Measurements from ENCODE around the gene C20orf96. TPM values are rescaled to one million over a fixed set of nuclear protein-coding genes. Genes with fewer than 3 reads are reported as not detected.
A peak's percentile ranks its signal among the peaks of the same experiment; 100 is the strongest.

The C20orf96 gene
- total RNA-seq, 1 experiment from 2014 or later = 25.7 TPM

DNA sequence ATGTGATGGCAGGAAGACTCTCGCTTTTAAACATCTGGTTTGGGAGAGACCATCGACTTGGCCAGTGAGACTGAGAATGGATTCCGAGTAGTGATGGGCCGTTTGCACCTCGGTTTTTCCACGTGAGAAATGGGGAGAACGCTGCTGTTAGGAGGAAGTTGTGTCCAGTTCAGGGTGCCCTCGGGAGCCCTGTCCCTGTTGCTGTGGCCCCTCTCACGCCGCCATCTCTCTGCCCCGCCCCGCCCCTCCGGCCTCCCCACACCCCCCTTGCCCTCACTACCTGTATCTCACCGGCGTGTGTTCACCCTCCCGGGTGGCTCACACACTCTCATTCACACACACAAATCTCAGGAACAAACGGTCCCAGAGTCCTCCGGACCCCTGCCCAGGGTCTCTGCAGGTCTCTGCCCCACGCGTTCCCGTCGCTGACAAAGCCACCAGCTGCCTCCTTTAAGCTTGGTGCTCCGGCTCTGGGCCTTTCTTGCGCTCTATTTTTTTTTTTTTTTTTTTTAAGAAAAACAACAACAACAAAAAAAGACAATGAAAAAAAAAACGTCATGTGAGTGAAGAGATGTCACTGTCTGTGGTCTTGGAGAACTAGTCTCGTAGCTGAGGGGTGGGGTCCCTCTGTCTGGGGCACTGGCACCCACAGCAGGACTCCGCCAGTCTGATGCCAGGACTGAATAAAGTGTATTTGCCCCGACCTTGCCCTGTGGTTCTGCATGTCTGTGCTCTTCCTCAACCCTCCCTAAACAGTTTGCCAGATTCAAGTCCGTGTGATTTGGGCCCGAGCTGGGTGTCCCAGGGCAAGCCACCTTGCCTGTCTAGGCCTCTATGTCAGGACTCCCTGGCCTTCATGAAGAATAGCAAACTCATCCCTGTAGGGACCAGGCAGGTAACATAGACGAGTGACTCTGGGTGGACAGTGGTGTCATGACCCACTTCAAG, 37.8 kb upstream of the C20orf96 start:
- Histone ChIP-seq H4K20me1 (ENCODE audit: insufficient read depth) (peaks cover 34% of the 10 kb centered on the region), H3F3A (ENCODE audit: insufficient read depth, low read depth) (peaks cover 45% of the 10 kb centered on the region), H3K27ac (no peak overlapping the region), H3K79me2 (ENCODE audit: low read depth) (peaks cover 14% of the 10 kb centered on the region), H3K9me3 (ENCODE audit: insufficient read depth, low read depth) (no peaks in the 10 kb centered on the region), H3K4me3 (peak overlapping the region; percentile 83; the same call in 1 of the 2 replicates), H3K27me3 (ENCODE audit: insufficient read depth, low read depth) (no peaks in the 10 kb centered on the region), H2AFZ (no peak overlapping the region), H3K4me1 (replicated peaks; ENCODE audit: insufficient read depth) (peaks cover 14% of the 10 kb centered on the region), H3K9me2 (ENCODE audit: insufficient read depth) (no peaks in the 10 kb centered on the region), H3K36me3 (ENCODE audit: low read depth) (no peaks in the 10 kb centered on the region), H3K4me2 (peak overlapping the region; percentile 76)
- ChIA-PET POLR2A (ENCODE audit: unreplicated experiment) (no interaction called here), CTCF (no interaction called here)
- no TSS peak for BruUV-seq (replicated peaks)
- intact Hi-C loops (cut with micrococcal nuclease; ENCODE audit: unreplicated experiment) = loop anchor here (10.0 kb wide), 1 partner anchor 326 kb away; the partner anchor contains the start of gene SRXN1
- TF ChIP-seq, protein P1, sequence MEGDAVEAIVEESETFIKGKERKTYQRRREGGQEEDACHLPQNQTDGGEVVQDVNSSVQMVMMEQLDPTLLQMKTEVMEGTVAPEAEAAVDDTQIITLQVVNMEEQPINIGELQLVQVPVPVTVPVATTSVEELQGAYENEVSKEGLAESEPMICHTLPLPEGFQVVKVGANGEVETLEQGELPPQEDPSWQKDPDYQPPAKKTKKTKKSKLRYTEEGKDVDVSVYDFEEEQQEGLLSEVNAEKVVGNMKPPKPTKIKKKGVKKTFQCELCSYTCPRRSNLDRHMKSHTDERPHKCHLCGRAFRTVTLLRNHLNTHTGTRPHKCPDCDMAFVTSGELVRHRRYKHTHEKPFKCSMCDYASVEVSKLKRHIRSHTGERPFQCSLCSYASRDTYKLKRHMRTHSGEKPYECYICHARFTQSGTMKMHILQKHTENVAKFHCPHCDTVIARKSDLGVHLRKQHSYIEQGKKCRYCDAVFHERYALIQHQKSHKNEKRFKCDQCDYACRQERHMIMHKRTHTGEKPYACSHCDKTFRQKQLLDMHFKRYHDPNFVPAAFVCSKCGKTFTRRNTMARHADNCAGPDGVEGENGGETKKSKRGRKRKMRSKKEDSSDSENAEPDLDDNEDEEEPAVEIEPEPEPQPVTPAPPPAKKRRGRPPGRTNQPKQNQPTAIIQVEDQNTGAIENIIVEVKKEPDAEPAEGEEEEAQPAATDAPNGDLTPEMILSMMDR (conservative IDR thresholded peaks at IDR 0.05) = no peak
- TF ChIP-seq EZH2 (IDR thresholded peaks at IDR 0.05; ENCODE audit: low read depth) = no peak
- no peak for DNase-seq

DNA sequence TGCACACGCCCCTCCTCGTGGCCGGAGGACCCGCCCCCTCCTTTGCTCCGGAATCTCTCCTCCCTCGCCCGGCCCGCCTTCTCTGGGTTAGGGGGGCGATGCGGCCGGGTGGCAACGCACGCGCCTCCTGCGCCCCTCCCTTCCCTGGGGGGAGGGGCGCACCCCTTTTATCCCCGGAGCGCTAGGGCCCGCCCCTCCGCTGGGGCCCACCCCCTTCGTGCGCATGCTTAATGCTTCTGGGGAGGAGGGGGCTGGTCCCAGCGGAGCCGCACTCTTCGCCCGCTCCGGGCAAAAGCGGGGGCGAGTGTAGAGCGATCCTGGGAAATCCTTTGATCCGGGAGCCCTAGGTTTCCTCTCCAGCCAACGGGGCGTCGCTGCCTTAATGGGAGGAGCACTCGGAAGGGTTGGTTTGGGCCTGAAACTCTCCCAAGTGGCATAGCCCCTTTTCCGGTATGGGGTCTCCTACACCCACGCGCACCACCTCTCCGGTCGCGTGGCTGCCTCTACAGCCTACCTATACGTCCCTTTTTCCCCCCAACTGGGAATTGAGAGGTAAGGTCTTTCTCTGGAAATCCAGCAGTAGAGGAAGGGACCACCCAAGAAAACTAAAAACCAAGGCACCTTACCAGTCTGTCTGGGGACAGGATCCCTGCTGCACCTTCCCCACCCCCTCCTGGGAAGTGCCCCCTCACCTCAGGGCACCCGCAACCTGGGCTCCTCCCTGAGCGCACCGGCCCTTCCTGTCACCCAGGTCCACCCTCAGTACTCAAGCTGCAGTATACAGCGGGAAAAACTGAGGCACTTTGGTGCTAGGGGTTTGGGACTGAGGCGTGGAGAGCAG, 36.9 kb upstream of the C20orf96 start:
- TF ChIP-seq, protein P1 (conservative IDR thresholded peaks at IDR 0.05) = no peak
- no peak for TF ChIP-seq EZH2 (IDR thresholded peaks at IDR 0.05; ENCODE audit: low read depth)
- Histone ChIP-seq H2AFZ (no peak overlapping the region; the same call in 1 of the 2 replicates), H3F3A (ENCODE audit: insufficient read depth, low read depth) (peaks cover 52% of the 10 kb centered on the region), H3K4me1 (replicated peaks; ENCODE audit: insufficient read depth) (peaks cover 20% of the 10 kb centered on the region), H3K4me3 (peak overlapping the region; percentile 83), H3K79me2 (ENCODE audit: low read depth) (peaks cover 14% of the 10 kb centered on the region), H3K4me2 (peak overlapping the region; percentile 76), H3K36me3 (ENCODE audit: low read depth) (no peaks in the 10 kb centered on the region), H3K9me2 (ENCODE audit: insufficient read depth) (no peaks in the 10 kb centered on the region), H4K20me1 (ENCODE audit: insufficient read depth) (peaks cover 34% of the 10 kb centered on the region), H3K27me3 (ENCODE audit: insufficient read depth, low read depth) (no peaks in the 10 kb centered on the region), H3K27ac (no peak overlapping the region), H3K9me3 (ENCODE audit: insufficient read depth, low read depth) (no peaks in the 10 kb centered on the region)
- ChIA-PET POLR2A (ENCODE audit: unreplicated experiment) (no interaction called here), CTCF (no interaction called here)
- intact Hi-C loops (cut with micrococcal nuclease; ENCODE audit: unreplicated experiment) = loop anchor here (10.0 kb wide), 1 partner anchor 327 kb away; the partner anchor contains the start of gene SRXN1
- TSS peak; percentile 36 for BruUV-seq (replicated peaks)
- DNase-seq = peak; percentile 70 to 95

DNA sequence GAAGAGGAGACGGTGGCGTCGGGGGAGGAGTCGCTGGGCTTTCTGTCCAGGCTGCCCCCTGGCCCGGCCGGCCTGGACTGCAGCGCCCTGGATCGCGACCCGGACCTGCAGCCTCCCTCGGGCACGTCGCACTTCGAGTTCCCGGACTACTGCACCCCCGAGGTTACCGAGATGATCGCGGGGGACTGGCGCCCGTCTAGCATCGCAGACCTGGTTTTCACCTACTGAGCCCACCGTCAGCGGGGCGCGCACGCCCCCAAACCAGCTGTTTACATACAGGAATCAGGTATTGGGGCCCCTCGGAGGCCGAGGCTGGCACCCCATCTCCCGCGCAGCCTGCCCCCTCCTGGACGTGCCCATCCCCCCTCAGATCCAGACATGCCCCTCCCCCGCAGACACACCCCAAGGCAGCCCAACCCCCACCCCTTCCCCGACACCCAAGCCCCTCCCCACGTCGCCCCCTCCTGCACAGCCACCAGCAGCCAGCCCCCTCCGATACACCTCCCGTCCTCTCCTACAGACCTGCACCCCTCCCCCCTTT, 36.2 kb upstream of the C20orf96 start:
- Histone ChIP-seq H3K4me3 (peak overlapping the region; percentile 83), H3K4me1 (replicated peaks; ENCODE audit: insufficient read depth) (peaks cover 20% of the 10 kb centered on the region), H3K9me3 (ENCODE audit: insufficient read depth, low read depth) (no peaks in the 10 kb centered on the region), H2AFZ (peak overlapping the region; percentile 77), H3K27me3 (ENCODE audit: insufficient read depth, low read depth) (no peaks in the 10 kb centered on the region), H3K9me2 (ENCODE audit: insufficient read depth) (no peaks in the 10 kb centered on the region), H3K27ac (no peak overlapping the region), H3F3A (ENCODE audit: insufficient read depth, low read depth) (peaks cover 52% of the 10 kb centered on the region), H3K79me2 (ENCODE audit: low read depth) (peaks cover 14% of the 10 kb centered on the region), H3K4me2 (peak overlapping the region; percentile 76), H3K36me3 (ENCODE audit: low read depth) (no peaks in the 10 kb centered on the region), H4K20me1 (ENCODE audit: insufficient read depth) (peaks cover 34% of the 10 kb centered on the region)
- TF ChIP-seq EZH2 (IDR thresholded peaks at IDR 0.05; ENCODE audit: low read depth) = no peak
- TF ChIP-seq, protein P1 (conservative IDR thresholded peaks at IDR 0.05) = no peak
- no TSS peak for BruUV-seq (replicated peaks)
- ChIA-PET CTCF (no interaction called here), POLR2A (ENCODE audit: unreplicated experiment) (no interaction called here)
- intact Hi-C loops (cut with micrococcal nuclease; ENCODE audit: unreplicated experiment) = loop anchor here (10.0 kb wide), 1 partner anchor 328 kb away; the partner anchor contains the start of gene SRXN1
- no peak for DNase-seq

Data from PC-9 (cell line).